H9 (cell line): Measurements from ENCODE around the gene EXOC3. TPM values are rescaled to one million over a fixed set of nuclear protein-coding genes. Genes with fewer than 3 reads are reported as not detected.

ENCODE experiments used
- DNase-seq: peaks from one replicate; pipeline ENCODE4 v3.0.0-alpha.2; 2017
- H2AFZ ChIP-seq: one replicate; pipeline ENCODE4 v1.6.1; 2013; ENCODE audit warnings: mild to moderate bottlenecking, low read length, control low read depth, moderate library complexity
- H2AK5ac ChIP-seq: 2 replicates; pipeline ENCODE4 v1.6.1; 2013; ENCODE audit warnings: low read length, control low read depth, mixed read lengths; ENCODE audit not compliant: insufficient read length
- H2BK120ac ChIP-seq: one replicate; pipeline ENCODE4 v1.6.1; 2013; ENCODE audit warnings: low read depth, mild to moderate bottlenecking, low read length, control low read depth, inconsistent platforms; ENCODE audit not compliant: poor library complexity, severe bottlenecking
- H2BK12ac ChIP-seq: 2 replicates; pipeline ENCODE4 v1.6.1; 2013; ENCODE audit warnings: low read length, control low read depth, mixed read lengths, low read depth; ENCODE audit not compliant: insufficient read length
- H2BK15ac ChIP-seq: 2 replicates; pipeline ENCODE4 v1.6.1; 2013; ENCODE audit warnings: low read depth, low read length, control low read depth
- H2BK20ac ChIP-seq: one replicate; pipeline ENCODE4 v1.6.1; 2013; ENCODE audit warnings: low read depth, mild to moderate bottlenecking, low read length, control low read depth, inconsistent platforms; ENCODE audit not compliant: poor library complexity, severe bottlenecking
- H2BK5ac ChIP-seq: 2 replicates; pipeline ENCODE4 v1.6.1; 2013; ENCODE audit warnings: low read length, control low read depth, mixed read lengths; ENCODE audit not compliant: insufficient read length
- H3K14ac ChIP-seq: 2 replicates; pipeline ENCODE4 v1.6.1; 2013; ENCODE audit warnings: low read length, control low read depth; ENCODE audit not compliant: insufficient read depth
- H3K18ac ChIP-seq: 2 replicates; pipeline ENCODE4 v1.6.1; 2013; ENCODE audit warnings: low read depth, mild to moderate bottlenecking, mixed read lengths, low read length, control low read depth; ENCODE audit not compliant: insufficient read length
- H3K23ac ChIP-seq: 2 replicates; pipeline ENCODE4 v1.6.1; 2013; ENCODE audit warnings: low read length, control low read depth, mixed read lengths, low read depth; ENCODE audit not compliant: insufficient read length
- H3K23me2 ChIP-seq: 2 replicates; pipeline ENCODE4 v1.6.1; 2013; ENCODE audit warnings: low read depth, mild to moderate bottlenecking, mixed read lengths, low read length, control low read depth; ENCODE audit not compliant: insufficient read length, poor library complexity, severe bottlenecking
- H3K27ac ChIP-seq: 2 replicates; pipeline ENCODE4 v1.5.1; 2013; ENCODE audit warnings: low read length, control low read depth, mixed read lengths, low read depth; ENCODE audit not compliant: insufficient read length
- H3K27me3 ChIP-seq: 2 replicates; pipeline ENCODE4 v1.6.1; 2013; ENCODE audit warnings: low read length, control low read depth, inconsistent platforms; ENCODE audit not compliant: insufficient read depth
- H3K4ac ChIP-seq: 2 replicates; pipeline ENCODE4 v1.6.1; 2013; ENCODE audit warnings: low read depth, mild to moderate bottlenecking, control low read depth, inconsistent platforms, low read length, moderate library complexity
- H3K4me1 ChIP-seq: 2 replicates; pipeline ENCODE4 v1.6.1; 2013; ENCODE audit warnings: low read length, control low read depth, inconsistent platforms; ENCODE audit not compliant: insufficient read depth
- H3K4me2 ChIP-seq: 2 replicates; pipeline ENCODE4 v1.6.1; 2013; ENCODE audit warnings: low read length, control low read depth, mixed read lengths; ENCODE audit not compliant: insufficient read length, insufficient read depth
- H3K56ac ChIP-seq: 2 replicates; pipeline ENCODE4 v1.6.1; 2013; ENCODE audit warnings: low read depth, mild to moderate bottlenecking, mixed read lengths, low read length, control low read depth; ENCODE audit not compliant: insufficient read length
- H3K79me1 ChIP-seq: 2 replicates; pipeline ENCODE4 v1.6.1; 2013; ENCODE audit warnings: low read depth, mild to moderate bottlenecking, moderate library complexity, low read length, control low read depth, inconsistent platforms; ENCODE audit not compliant: insufficient read depth, poor library complexity, severe bottlenecking
- H3K79me2 ChIP-seq: 2 replicates; pipeline ENCODE4 v1.6.1; 2013; ENCODE audit warnings: low read length, control low read depth, inconsistent platforms; ENCODE audit not compliant: insufficient read depth
- H3K9ac ChIP-seq: 2 replicates; pipeline ENCODE4 v1.6.1; 2013; ENCODE audit warnings: low read length, control low read depth, mixed read lengths; ENCODE audit not compliant: insufficient read length; ENCODE audit errors: extremely low read depth
- H3K9me3 ChIP-seq: one replicate; pipeline ENCODE4 v1.6.1; 2013; ENCODE audit warnings: low read depth, low read length, inconsistent platforms; ENCODE audit not compliant: control insufficient read depth
- H3T11ph ChIP-seq: one replicate; pipeline ENCODE4 v1.6.1; 2013; ENCODE audit warnings: mild to moderate bottlenecking, low read length, control low read depth, inconsistent platforms
- H4K20me1 ChIP-seq: one replicate; pipeline ENCODE4 v1.6.1; 2013; ENCODE audit not compliant: control insufficient read depth, insufficient read length, insufficient read depth
- H4K5ac ChIP-seq: 2 replicates; pipeline ENCODE4 v1.6.1; 2013; ENCODE audit warnings: low read depth, mild to moderate bottlenecking, mixed read lengths, low read length, control low read depth; ENCODE audit not compliant: insufficient read length
- H4K8ac ChIP-seq: replicated peaks from 2 replicates; pipeline ENCODE4 v1.6.1; 2013; ENCODE audit warnings: low read length, control low read depth, mixed read lengths, low read depth; ENCODE audit not compliant: insufficient read length
- H4K91ac ChIP-seq: 2 replicates; pipeline ENCODE4 v1.6.1; 2013; ENCODE audit warnings: low read depth, mild to moderate bottlenecking, moderate library complexity, mixed read lengths, low read length, control low read depth; ENCODE audit not compliant: insufficient read length
- H3K27ac Mint-ChIP-seq, 3 experiments: 2 replicates in 2 of 3; 3 replicates in 1 of 3; pipeline ENCODE4 v1.8.0; 2020 to 2021; ENCODE audit warnings: mixed read lengths in 3 of 3, mild to moderate bottlenecking in 1 of 3, moderate library complexity in 1 of 3
- H3K27me3 Mint-ChIP-seq: 2 replicates; pipeline ENCODE4 v1.8.0; 2021; ENCODE audit warnings: low read depth, mild to moderate bottlenecking, moderate library complexity, mixed read lengths
- H3K36me3 Mint-ChIP-seq, 3 experiments: 2 replicates in 2 of 3; 3 replicates in 1 of 3; pipeline ENCODE4 v1.8.0; 2020 to 2021; ENCODE audit warnings: low read depth in 3 of 3, mixed read lengths in 3 of 3; ENCODE audit not compliant: insufficient read depth in 1 of 3
- H3K4me1 Mint-ChIP-seq, 2 experiments: 2 replicates each; pipeline ENCODE4 v1.8.0; 2020; ENCODE audit warnings: mixed read lengths in 2 of 2
- H3K4me3 Mint-ChIP-seq, 2 experiments: 2 replicates in 1 of 2; 3 replicates in 1 of 2; pipeline ENCODE4 v1.8.0; 2020 to 2021; ENCODE audit warnings: mild to moderate bottlenecking in 2 of 2, mixed read lengths in 2 of 2, moderate library complexity in 1 of 2
- H3K9me3 Mint-ChIP-seq, 2 experiments: 2 replicates in 1 of 2; 3 replicates in 1 of 2; pipeline ENCODE4 v1.8.0; 2020; ENCODE audit warnings: mild to moderate bottlenecking in 2 of 2, mixed read lengths in 2 of 2, moderate library complexity in 1 of 2
- CTCF ChIP-seq: fragments of 200-600 bp; sonication (generic); conservative IDR thresholded peaks from 3 replicates; pipeline ENCODE4 v1.8.0; 2021; ENCODE audit warnings: antibody characterized with exemption, mild to moderate bottlenecking
- whole genome bisulfite sequencing: extraction: QIAGEN DNeasy Blood & Tissue Kit; methylation state at CpG from one replicate; pipeline ENCODE4 v1.1.7; 2013; ENCODE audit warnings: missing lambda C conversion rate, low lambda C conversion rate, mixed read lengths; ENCODE audit not compliant: insufficient read length; ENCODE audit errors: extremely low coverage; 5-methylcytosine and 5-hydroxymethylcytosine counted together
- total RNA-seq: library from RNA; stranded (reverse); gene quantifications from 2 replicates; pipeline ENCODE4 v1.2.1, GENCODE V29; 2021

Gene EXOC3
- total RNA-seq, 1 experiment from 2014 or later = 36.7 TPM

GRCh38 chr5:499233-500209, 56.5 kb downstream of the EXOC3 start:
- Histone ChIP-seq H3K79me2 (no peaks in the 10 kb centered on the region), H2BK5ac (no peak overlapping the region), H4K91ac (no peak overlapping the region), H3K14ac (no peak overlapping the region; the same call in 1 of the 2 replicates), H3K23ac (no peak overlapping the region), H3K9me3 (no peaks in the 10 kb centered on the region), H3K27ac (no peak overlapping the region), H2BK120ac (no peak overlapping the region), H4K20me1 (no peaks in the 10 kb centered on the region), H2AFZ (no peak overlapping the region), H3K18ac (no peak overlapping the region), H3T11ph (no peak overlapping the region), H2BK15ac (no peak overlapping the region), H2BK12ac (no peak overlapping the region), H3K4ac (no peak overlapping the region), H3K56ac (no peak overlapping the region), H4K5ac (no peak overlapping the region), H2AK5ac (no peak overlapping the region), H3K27me3 (peaks cover 21% of the 10 kb centered on the region; the same call in 1 of the 2 replicates), H3K23me2 (no peaks in the 10 kb centered on the region), H3K4me2 (no peak overlapping the region), H4K8ac (no peak overlapping the region), H3K9ac (no peak overlapping the region), H3K4me1 (no peaks in the 10 kb centered on the region; the same call in 1 of the 2 replicates), H2BK20ac (no peak overlapping the region), H3K79me1 (no peaks in the 10 kb centered on the region)
- no peak for TF ChIP-seq CTCF
- no peaks in the 10 kb centered on the region; a peak in 1 of 7 replicates for H3K36me3 Mint-ChIP-seq
- no CpG with 5 or more reads among the region's 32 CpGs for WGBS
- H3K4me3 Mint-ChIP-seq = no peak overlapping the region
- no peaks in the 10 kb centered on the region; a peak in 2 of 5 replicates for H3K9me3 Mint-ChIP-seq
- no peak for DNase-seq
- peaks cover 65% of the 10 kb centered on the region for H3K27me3 Mint-ChIP-seq
- no peak overlapping the region for H3K27ac Mint-ChIP-seq
- peaks cover 5 to 8% of the 10 kb centered on the region in 2 experiments; a peak in 3 of 4 replicates for H3K4me1 Mint-ChIP-seq
